Measurements from ENCODE around the gene PXDN. TPM values are rescaled to one million over a fixed set of nuclear protein-coding genes. Genes with fewer than 3 reads are reported as not detected.

The PXDN gene
- total and polyA plus RNA-seq, 2 donors (not counting 3 experiments of a cell fraction or from before 2014, with no cell fraction given), result 231 to 308 TPM

- Histone ChIP-seq H3K9me1 (replicated peaks; ENCODE audit: control insufficient read depth, extremely low read depth, insufficient read depth, low read length) (no peaks in the 10 kb centered on the region), H3K36me3 (ENCODE audit: control insufficient read depth in 2 of 2, extremely low read depth in 1 of 2, insufficient read depth in 2 of 2, low read length in 2 of 2) (no peaks in the 10 kb centered on the region), H3K4me2 (ENCODE audit: insufficient read depth, low read length) (no peak overlapping the region), H3K9me3 (replicated peaks; ENCODE audit: control insufficient read depth, insufficient read depth, low read length) (no peaks in the 10 kb centered on the region), H3K27ac (ENCODE audit: insufficient read depth, low read depth, low read length) (no peak overlapping the region), H3K27me3 (ENCODE audit: control insufficient read depth in 2 of 2, insufficient read depth in 2 of 2, low read length in 2 of 2) (no peaks in the 10 kb centered on the region), H3K79me2 (ENCODE audit: control insufficient read depth, insufficient read depth, low read length) (peaks cover 52% of the 10 kb centered on the region), H3K4me1 (ENCODE audit: control insufficient read depth, extremely low read depth, insufficient read depth, low read length) (peaks cover 25% of the 10 kb centered on the region), H2AFZ (ENCODE audit: low read depth, low read length) (no peak overlapping the region), H3K9ac (replicated peaks; ENCODE audit: extremely low read depth, insufficient read depth, low read length) (no peak overlapping the region), H4K20me1 (replicated peaks; ENCODE audit: control insufficient read depth, extremely low read depth, insufficient read depth, low read length) (no peaks in the 10 kb centered on the region), H3K4me3 (replicated peaks in 1 of 3; ENCODE audit: insufficient read depth in 1 of 3, low read depth in 1 of 3, low read length in 3 of 3) (no peak overlapping the region)
- CTCF ChIA-PET, result interaction anchor here (0.9 to 2.8 kb wide), 4 partner anchors 10 to 190 kb away, joined by 3 to 15 read pairs (median 6); no protein-coding TSS in a partner anchor
- TF ChIP-seq MAX (IDR thresholded peaks at IDR 0.05; ENCODE audit: insufficient read depth, insufficient read length) (no peak), FOS (IDR thresholded peaks at IDR 0.05; ENCODE audit: borderline replicate concordance, insufficient read depth, low read length) (no peak), POLR2A (IDR thresholded peaks at IDR 0.05; ENCODE audit: low read depth, low read length) (no peak), POLR2AphosphoS5 (IDR thresholded peaks at IDR 0.05; ENCODE audit: insufficient read depth, low read depth, low read length) (no peak)
- intact Hi-C loops (cut with micrococcal nuclease) (no loop called here), dilution Hi-C loops (cut with MboI; ENCODE audit: extremely low pct_ligation_motif_present, low sequenced_read_pairs) (no loop called here)
- FAIRE-seq, result no peak
- DNase-seq (ENCODE audit: low read depth, low spot score), result no peak
- no TSS peak for BruUV-seq (replicated peaks)
- POLR2A ChIA-PET, result no interaction called here
These were observed 3.4 kb downstream of the PXDN start for GRCh38 chr2:1740716-1741589.

- intact Hi-C loops (cut with micrococcal nuclease), result loop anchor here (1.0 kb wide), 1 partner anchor 10 kb away; no protein-coding TSS in a partner anchor
- H3K9me3 ChIP-seq (replicated peaks; ENCODE audit: control insufficient read depth, insufficient read depth, low read length), result no peaks in the 10 kb centered on the region
- H4K20me1 ChIP-seq (replicated peaks; ENCODE audit: control insufficient read depth, extremely low read depth, insufficient read depth, low read length), result no peaks in the 10 kb centered on the region
- BruUV-seq (replicated peaks), result no TSS peak
- H3K4me1 ChIP-seq (ENCODE audit: control insufficient read depth, extremely low read depth, insufficient read depth, low read length), result peaks cover 21% of the 10 kb centered on the region
- TF ChIP-seq CTCF (IDR thresholded peaks at IDR 0.05; ENCODE audit: extremely low read depth in 1 of 2, insufficient read depth in 1 of 2, low read depth in 1 of 2, low read length in 2 of 2) (no peak), MAX (IDR thresholded peaks at IDR 0.05; ENCODE audit: insufficient read depth, insufficient read length) (no peak), POLR2AphosphoS5 (IDR thresholded peaks at IDR 0.05; ENCODE audit: insufficient read depth, low read depth, low read length) (no peak), EZH2 (IDR thresholded peaks at IDR 0.05; ENCODE audit: borderline replicate concordance, low read depth, low read length, severe bottlenecking) (no peak), POLR2A (IDR thresholded peaks at IDR 0.05; ENCODE audit: low read depth, low read length) (no peak), JUN (IDR thresholded peaks at IDR 0.05; ENCODE audit: borderline replicate concordance, insufficient read depth, insufficient read length, low read depth) (no peak), GATA2 (IDR thresholded peaks at IDR 0.05; ENCODE audit: insufficient read depth, insufficient read length, low read depth, low read length) (no peak), FOS (IDR thresholded peaks at IDR 0.05; ENCODE audit: borderline replicate concordance, insufficient read depth, low read length) (no peak), MYC (IDR thresholded peaks at IDR 0.05; ENCODE audit: low read depth, low read length) (no peak)
- dilution Hi-C loops (cut with MboI; ENCODE audit: extremely low pct_ligation_motif_present, low sequenced_read_pairs), result no loop called here
- CTCF ChIA-PET, result interaction anchor here (0.9 to 2.1 kb wide), 6 partner anchors 11 to 189 kb away, joined by 3 to 10 read pairs (median 3); no protein-coding TSS in a partner anchor
- H3K27me3 ChIP-seq (ENCODE audit: control insufficient read depth in 2 of 2, insufficient read depth in 2 of 2, low read length in 2 of 2), result no peaks in the 10 kb centered on the region
- no peaks in the 10 kb centered on the region for H3K36me3 ChIP-seq (ENCODE audit: control insufficient read depth in 2 of 2, extremely low read depth in 1 of 2, insufficient read depth in 2 of 2, low read length in 2 of 2)
- no peak overlapping the region for H3K4me3 ChIP-seq (replicated peaks in 1 of 3; ENCODE audit: insufficient read depth in 1 of 3, low read depth in 1 of 3, low read length in 3 of 3)
- H2AFZ ChIP-seq (ENCODE audit: low read depth, low read length), result no peak overlapping the region
- H3K79me2 ChIP-seq (ENCODE audit: control insufficient read depth, insufficient read depth, low read length), result peaks cover 59% of the 10 kb centered on the region
- FAIRE-seq (no peak), DNase-seq (ENCODE audit: low read depth, low spot score) (no peak)
- no peak overlapping the region for H3K27ac ChIP-seq (ENCODE audit: insufficient read depth, low read depth, low read length)
- POLR2A ChIA-PET, result interaction anchor here (1.2 to 1.5 kb wide), 2 partner anchors 18 to 32 kb away, joined by 3 to 6 read pairs; no protein-coding TSS in a partner anchor
- no peak overlapping the region for H3K4me2 ChIP-seq (ENCODE audit: insufficient read depth, low read length)
- H3K9me1 ChIP-seq (replicated peaks; ENCODE audit: control insufficient read depth, extremely low read depth, insufficient read depth, low read length), result no peaks in the 10 kb centered on the region
- H3K9ac ChIP-seq (replicated peaks; ENCODE audit: extremely low read depth, insufficient read depth, low read length), result no peak overlapping the region
These were observed 4.2 kb downstream of the PXDN start for GRCh38 chr2:1739961-1740715.
